ENCODE measurements around the gene TOR1B. TPM values are rescaled to one million over a fixed set of nuclear protein-coding genes. Genes with fewer than 3 reads are reported as not detected.

The TOR1B gene
- total RNA-seq, 1 experiment from 2014 or later = 18.8 TPM

DNA sequence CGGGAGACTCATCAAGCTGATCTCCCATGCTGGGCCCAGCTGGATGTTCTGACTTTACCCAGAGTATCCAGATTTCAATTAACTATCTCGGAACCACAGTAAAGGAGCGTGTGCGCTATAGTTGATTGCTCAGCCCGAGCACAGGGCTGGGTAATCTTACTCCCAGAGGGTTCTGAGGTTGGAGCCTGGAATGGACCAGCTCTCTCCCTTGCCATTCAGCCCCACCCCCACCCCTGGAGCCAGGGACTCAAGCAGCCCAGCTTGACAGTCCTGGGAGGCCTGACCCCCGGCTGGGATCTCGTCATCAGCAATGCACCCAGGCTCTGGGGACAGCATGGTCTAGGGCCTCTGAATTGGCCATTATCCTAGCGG lies 26.4 kb upstream of the TOR1B start:
- DNase-seq (ENCODE audit: low spot score) (no peak), ATAC-seq (no peak)
- ChIA-PET CTCF (interaction anchor here (1.0 to 14.0 kb wide), 8 partner anchors 14 to 152 kb away, joined by 3 to 101 read pairs (median 5); partner anchors contain the start of gene ASB6), POLR2A (no interaction called here)
- Mint-ChIP-seq H3K27ac (no peak overlapping the region), H3K9me3 (no peaks in the 10 kb centered on the region), H3K4me1 (0 out of 2 replicates have a peak, but pooled peaks cover 6% of the 10 kb centered on the region), H3K27me3 (ENCODE audit: low read depth) (no peaks in the 10 kb centered on the region), H3K36me3 (no peaks in the 10 kb centered on the region), H3K4me3 (no peak overlapping the region)
- no peak for TF ChIP-seq TEAD1 (CRISPR knock-in tag; IDR thresholded peaks at IDR 0.05)
- no peak for TF ChIP-seq EMX1 (CRISPR knock-in tag; IDR thresholded peaks at IDR 0.05)
- TF ChIP-seq KAT7 (CRISPR knock-in tag; IDR thresholded peaks at IDR 0.05; ENCODE audit: borderline replicate concordance) = no peak
- no peak for TF ChIP-seq MXD4 (CRISPR knock-in tag; IDR thresholded peaks at IDR 0.05; ENCODE audit: borderline replicate concordance)
- no peak for TF ChIP-seq ATF1 (CRISPR knock-in tag; IDR thresholded peaks at IDR 0.05)
- no peak for TF ChIP-seq ZNF219 (CRISPR knock-in tag; IDR thresholded peaks at IDR 0.05; ENCODE audit: borderline replicate concordance)
- TF ChIP-seq, protein P1, sequence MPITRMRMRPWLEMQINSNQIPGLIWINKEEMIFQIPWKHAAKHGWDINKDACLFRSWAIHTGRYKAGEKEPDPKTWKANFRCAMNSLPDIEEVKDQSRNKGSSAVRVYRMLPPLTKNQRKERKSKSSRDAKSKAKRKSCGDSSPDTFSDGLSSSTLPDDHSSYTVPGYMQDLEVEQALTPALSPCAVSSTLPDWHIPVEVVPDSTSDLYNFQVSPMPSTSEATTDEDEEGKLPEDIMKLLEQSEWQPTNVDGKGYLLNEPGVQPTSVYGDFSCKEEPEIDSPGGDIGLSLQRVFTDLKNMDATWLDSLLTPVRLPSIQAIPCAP (CRISPR knock-in tag; IDR thresholded peaks at IDR 0.05) = no peak

DNA sequence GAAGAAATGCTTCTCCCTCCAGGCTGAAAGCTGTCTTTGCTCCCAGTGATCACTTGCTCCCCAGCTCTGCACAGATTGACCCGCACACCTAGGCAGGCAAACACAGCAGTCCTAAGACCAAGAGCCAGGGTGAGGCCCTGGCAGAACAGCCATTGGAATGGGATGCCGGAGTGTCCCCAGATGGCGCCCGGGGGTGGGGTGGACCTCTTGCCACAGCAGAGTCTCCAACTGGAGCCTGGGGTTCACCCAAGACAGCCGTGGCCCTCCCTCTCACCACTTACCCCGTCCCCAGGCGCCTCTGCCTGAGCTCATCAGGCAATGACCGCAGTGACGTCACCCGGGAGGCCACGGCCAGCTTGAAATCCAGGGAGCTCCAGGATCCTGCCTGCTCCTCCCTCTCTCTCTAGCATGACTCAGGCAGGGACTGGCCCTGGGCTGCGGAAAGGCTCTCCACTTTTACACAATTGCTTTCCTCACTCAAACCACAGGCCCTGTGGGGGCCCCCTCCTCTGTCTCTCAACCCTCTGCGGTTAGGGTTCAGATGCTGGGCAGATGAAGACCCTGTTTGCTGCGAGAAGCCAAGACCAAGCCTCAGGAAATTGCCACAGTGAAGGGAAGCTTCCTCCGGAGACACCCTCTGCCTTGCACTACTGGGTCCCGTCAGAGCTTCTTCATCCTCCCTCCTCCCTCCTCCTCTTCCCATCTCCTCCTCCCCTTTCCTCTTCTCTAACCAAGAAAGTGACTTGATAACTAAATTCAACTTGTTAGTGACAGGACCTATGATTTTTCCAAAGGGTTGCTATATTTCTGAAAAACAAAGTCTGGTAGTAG lies 25.8 kb upstream of the TOR1B start:
- no peaks in the 10 kb centered on the region for H3K36me3 Mint-ChIP-seq
- no peak overlapping the region for H3K4me3 Mint-ChIP-seq
- H3K27ac Mint-ChIP-seq = no peak overlapping the region
- CTCF ChIA-PET = interaction anchor here (0.6 to 14.0 kb wide), 9 partner anchors 13 to 153 kb away, joined by 3 to 101 read pairs (median 4); partner anchors contain the start of genes ASB6 and NTMT1
- 0 out of 2 replicates have a peak, but pooled peaks cover 6% of the 10 kb centered on the region for H3K4me1 Mint-ChIP-seq
- DNase-seq (ENCODE audit: low spot score) (no peak), ATAC-seq (no peak)
- POLR2A ChIA-PET = no interaction called here
- TF ChIP-seq, protein P2, sequence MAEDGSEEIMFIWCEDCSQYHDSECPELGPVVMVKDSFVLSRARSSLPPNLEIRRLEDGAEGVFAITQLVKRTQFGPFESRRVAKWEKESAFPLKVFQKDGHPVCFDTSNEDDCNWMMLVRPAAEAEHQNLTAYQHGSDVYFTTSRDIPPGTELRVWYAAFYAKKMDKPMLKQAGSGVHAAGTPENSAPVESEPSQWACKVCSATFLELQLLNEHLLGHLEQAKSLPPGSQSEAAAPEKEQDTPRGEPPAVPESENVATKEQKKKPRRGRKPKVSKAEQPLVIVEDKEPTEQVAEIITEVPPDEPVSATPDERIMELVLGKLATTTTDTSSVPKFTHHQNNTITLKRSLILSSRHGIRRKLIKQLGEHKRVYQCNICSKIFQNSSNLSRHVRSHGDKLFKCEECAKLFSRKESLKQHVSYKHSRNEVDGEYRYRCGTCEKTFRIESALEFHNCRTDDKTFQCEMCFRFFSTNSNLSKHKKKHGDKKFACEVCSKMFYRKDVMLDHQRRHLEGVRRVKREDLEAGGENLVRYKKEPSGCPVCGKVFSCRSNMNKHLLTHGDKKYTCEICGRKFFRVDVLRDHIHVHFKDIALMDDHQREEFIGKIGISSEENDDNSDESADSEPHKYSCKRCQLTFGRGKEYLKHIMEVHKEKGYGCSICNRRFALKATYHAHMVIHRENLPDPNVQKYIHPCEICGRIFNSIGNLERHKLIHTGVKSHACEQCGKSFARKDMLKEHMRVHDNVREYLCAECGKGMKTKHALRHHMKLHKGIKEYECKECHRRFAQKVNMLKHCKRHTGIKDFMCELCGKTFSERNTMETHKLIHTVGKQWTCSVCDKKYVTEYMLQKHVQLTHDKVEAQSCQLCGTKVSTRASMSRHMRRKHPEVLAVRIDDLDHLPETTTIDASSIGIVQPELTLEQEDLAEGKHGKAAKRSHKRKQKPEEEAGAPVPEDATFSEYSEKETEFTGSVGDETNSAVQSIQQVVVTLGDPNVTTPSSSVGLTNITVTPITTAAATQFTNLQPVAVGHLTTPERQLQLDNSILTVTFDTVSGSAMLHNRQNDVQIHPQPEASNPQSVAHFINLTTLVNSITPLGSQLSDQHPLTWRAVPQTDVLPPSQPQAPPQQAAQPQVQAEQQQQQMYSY (CRISPR knock-in tag; IDR thresholded peaks at IDR 0.05) = peak; percentile 50; the same call in 1 of the 2 replicates
- TF ChIP-seq SMAD4 (CRISPR knock-in tag; IDR thresholded peaks at IDR 0.05) (no peak), ZNF263 (CRISPR knock-in tag; IDR thresholded peaks at IDR 0.05; ENCODE audit: low read depth) (peak; percentile 49; the same call in 1 of the 2 replicates), ZNF219 (CRISPR knock-in tag; IDR thresholded peaks at IDR 0.05; ENCODE audit: borderline replicate concordance) (no peak)
- H3K9me3 Mint-ChIP-seq = no peaks in the 10 kb centered on the region
- no peaks in the 10 kb centered on the region for H3K27me3 Mint-ChIP-seq (ENCODE audit: low read depth)

DNA sequence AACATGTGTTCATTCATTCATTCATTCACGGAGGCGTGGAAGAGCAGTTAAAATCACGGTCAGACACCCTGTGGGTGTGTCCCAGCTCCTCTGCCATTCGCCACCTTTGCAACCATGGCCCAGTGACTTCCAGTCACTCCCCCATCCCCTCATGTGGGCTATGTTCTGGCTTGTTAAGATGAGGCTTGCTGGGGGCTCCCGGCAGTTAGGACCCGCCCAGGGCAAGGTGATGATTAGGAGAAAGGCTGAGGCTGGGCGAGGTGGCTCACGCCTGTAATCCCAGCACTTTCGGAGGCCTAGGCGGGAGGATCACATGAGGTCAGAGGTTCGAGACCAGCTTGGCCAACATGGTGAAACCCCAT lies 25.2 kb upstream of the TOR1B start:
- H3K4me3 Mint-ChIP-seq = no peak overlapping the region
- POLR2A ChIA-PET = no interaction called here

More for the DNA sequence above, 25.2 kb upstream of the TOR1B start:
- Mint-ChIP-seq H3K36me3 (no peaks in the 10 kb centered on the region), H3K27ac (no peak overlapping the region), H3K9me3 (no peaks in the 10 kb centered on the region), H3K4me1 (0 out of 2 replicates have a peak, but pooled peaks cover 6% of the 10 kb centered on the region), H3K27me3 (ENCODE audit: low read depth) (no peaks in the 10 kb centered on the region)
- CTCF ChIA-PET = interaction anchor here (1.1 to 14.0 kb wide), 6 partner anchors 13 to 153 kb away, joined by 3 to 101 read pairs (median 8); partner anchors contain the start of gene ASB6
- DNase-seq (ENCODE audit: low spot score) (no peak), ATAC-seq (no peak)
- TF ChIP-seq ZNF423 (CRISPR knock-in tag; IDR thresholded peaks at IDR 0.05) (no peak), OVOL2 (CRISPR knock-in tag; IDR thresholded peaks at IDR 0.05; ENCODE audit: borderline replicate concordance) (no peak), NR1H2 (CRISPR knock-in tag; IDR thresholded peaks at IDR 0.05) (no peak)
- TF ChIP-seq, protein P1 (CRISPR knock-in tag; IDR thresholded peaks at IDR 0.05) = no peak
- TF ChIP-seq, protein P3, sequence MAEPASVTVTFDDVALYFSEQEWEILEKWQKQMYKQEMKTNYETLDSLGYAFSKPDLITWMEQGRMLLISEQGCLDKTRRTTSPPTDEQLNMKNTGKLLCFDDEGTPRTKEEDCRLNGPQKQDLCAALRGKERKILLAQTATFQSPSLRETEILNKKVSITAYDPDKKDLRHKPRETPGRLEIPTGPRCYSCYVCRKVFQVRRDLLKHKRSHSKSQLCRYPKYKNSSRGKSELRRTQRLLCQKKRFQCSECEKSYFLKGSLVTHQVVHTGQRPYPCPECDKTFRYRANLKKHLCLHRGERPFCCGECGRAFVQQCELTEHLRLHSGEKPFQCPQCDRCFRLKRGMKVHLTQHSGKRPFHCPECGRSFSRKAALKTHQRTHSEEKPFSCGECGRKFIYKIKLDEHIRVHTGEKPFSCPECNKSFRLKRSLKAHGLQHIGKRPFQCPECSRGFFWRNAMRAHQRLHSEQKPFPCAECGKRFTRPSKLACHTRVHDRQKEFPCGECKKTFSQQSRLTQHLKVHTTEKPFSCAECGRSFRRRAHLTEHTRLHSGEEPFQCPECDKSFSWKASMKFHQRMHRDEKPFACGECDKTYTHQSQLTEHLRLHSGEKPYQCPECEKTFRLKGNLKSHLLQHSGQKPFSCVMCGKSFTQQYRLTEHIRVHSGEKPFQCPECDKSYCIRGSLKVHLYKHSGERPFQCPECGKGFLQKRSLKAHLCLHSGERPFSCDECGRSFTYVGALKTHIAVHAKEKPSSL (CRISPR knock-in tag; conservative IDR thresholded peaks at IDR 0.05) = no peak
